Gastrocnemius medialis (tissue), 4 donors: ENCODE results near the gene CMIP.

ENCODE experiments used
- CTCF ChIP-seq, 5 experiments: fragments of 450-650 bp in 3 of 5; fragments of 200-600 bp in 2 of 5; sonication (generic) in 2 of 5; IDR thresholded peaks in 4 of 5; conservative IDR thresholded peaks in 1 of 5; 1 replicate in 4 of 5; 2 replicates in 1 of 5; pipeline ENCODE4 v1.5.1; 2016 to 2019; ENCODE audit warnings: antibody characterized with exemption in 5 of 5, mild to moderate bottlenecking in 3 of 5, moderate library complexity in 3 of 5
- POLR2A ChIP-seq, 2 donors: fragments of 450-650 bp; IDR thresholded peaks; one replicate each; pipeline ENCODE4 v1.6.1; 2017; ENCODE audit warnings: antibody characterized with exemption in 2 of 2, mild to moderate bottlenecking in 2 of 2, moderate library complexity in 2 of 2

GRCh38 chr16:81680444-81681275 is 236.1 kb downstream of the CMIP start:
- no peak for TF ChIP-seq CTCF (IDR thresholded peaks at IDR 0.05 in 4 of 5, conservative IDR thresholded peaks at IDR 0.05 in 1 of 5)
- TF ChIP-seq POLR2A (IDR thresholded peaks at IDR 0.05), result no peak
